ENCODE results near the gene ZNF101. TPM values are rescaled to one million over a fixed set of nuclear protein-coding genes. Genes with fewer than 3 reads are reported as not detected.

Gene ZNF101
- total RNA-seq, 1 donor from 2014 or later, result 16.2 TPM

GRCh38 chr19:19655051-19655594 is 13.5 kb upstream of the ZNF101 start:
- no peak overlapping the region for H3K4me3 Mint-ChIP-seq
- no peaks in the 10 kb centered on the region for H3K27me3 Mint-ChIP-seq (ENCODE audit: low read depth)
- H3K27ac Mint-ChIP-seq (ENCODE audit: unreplicated experiment), result no peak overlapping the region
- peaks cover 13% of the 10 kb centered on the region for H3K36me3 Mint-ChIP-seq (ENCODE audit: low read depth)
- no peaks in the 10 kb centered on the region for H3K4me1 Mint-ChIP-seq
- no peak for TF ChIP-seq CTCF (conservative IDR thresholded peaks at IDR 0.05)
- no peaks in the 10 kb centered on the region for H3K9me3 Mint-ChIP-seq
- DNase-seq (ENCODE audit: low read depth, low spot score), result no peak

- no peak for TF ChIP-seq CTCF (conservative IDR thresholded peaks at IDR 0.05)
- H3K36me3 Mint-ChIP-seq (ENCODE audit: low read depth), result peaks cover 13% of the 10 kb centered on the region
- no peak overlapping the region for H3K27ac Mint-ChIP-seq (ENCODE audit: unreplicated experiment)
- H3K4me3 Mint-ChIP-seq, result no peak overlapping the region
- H3K4me1 Mint-ChIP-seq, result no peaks in the 10 kb centered on the region
- no peaks in the 10 kb centered on the region for H3K9me3 Mint-ChIP-seq
- DNase-seq (ENCODE audit: low read depth, low spot score), result no peak
- no peaks in the 10 kb centered on the region for H3K27me3 Mint-ChIP-seq (ENCODE audit: low read depth)
Observed at GRCh38 chr19:19655641-19656343, 12.8 kb upstream of the ZNF101 start.

GRCh38 chr19:19656451-19657396 is 11.9 kb upstream of the ZNF101 start:
- TF ChIP-seq CTCF (conservative IDR thresholded peaks at IDR 0.05), result no peak
- H3K27ac Mint-ChIP-seq (ENCODE audit: unreplicated experiment), result peak overlapping the region; percentile 67
- no peaks in the 10 kb centered on the region for H3K9me3 Mint-ChIP-seq
- DNase-seq (ENCODE audit: low read depth, low spot score), result no peak
- no peak overlapping the region for H3K4me3 Mint-ChIP-seq
- no peaks in the 10 kb centered on the region for H3K27me3 Mint-ChIP-seq (ENCODE audit: low read depth)
- peaks cover 7% of the 10 kb centered on the region for H3K4me1 Mint-ChIP-seq
- H3K36me3 Mint-ChIP-seq (ENCODE audit: low read depth), result peaks cover 13% of the 10 kb centered on the region

- no peaks in the 10 kb centered on the region for H3K27me3 Mint-ChIP-seq (ENCODE audit: low read depth)
- DNase-seq (ENCODE audit: low read depth, low spot score), result no peak
Observed at GRCh38 chr19:19657397-19657783, 11.2 kb upstream of the ZNF101 start.

More at GRCh38 chr19:19657397-19657783, 11.2 kb upstream of the ZNF101 start:
- no peaks in the 10 kb centered on the region for H3K9me3 Mint-ChIP-seq
- peaks cover 14% of the 10 kb centered on the region for H3K4me1 Mint-ChIP-seq
- no peak overlapping the region for H3K27ac Mint-ChIP-seq (ENCODE audit: unreplicated experiment)
- TF ChIP-seq CTCF (conservative IDR thresholded peaks at IDR 0.05), result no peak
- H3K4me3 Mint-ChIP-seq, result peak overlapping the region; percentile 60
- peaks cover 13% of the 10 kb centered on the region for H3K36me3 Mint-ChIP-seq (ENCODE audit: low read depth)

Data from neural crest cell (in vitro differentiated cells).